Astrocyte of the cerebellum (primary cell): ENCODE measurements around the gene TNFRSF4.
A peak's percentile ranks its signal among the peaks of the same experiment; 100 is the strongest.

ENCODE experiments used
- DNase-seq: peaks from one replicate; pipeline ENCODE4 v3.0.0-alpha.2; 2011; ENCODE audit warnings: low read depth
- H3K4me3 ChIP-seq: 2 replicates; pipeline ENCODE4 v1.5.1; 2011; ENCODE audit warnings: mild to moderate bottlenecking, low read depth, low read length, moderate library complexity
- in situ Hi-C: cut with HindIII; loops from 2 replicates; pipeline ENCODE4 v1.10.0; 2017; ENCODE audit warnings: low sequenced_read_pairs
- TF ChIP-seq, protein P1 (sequence below): IDR thresholded peaks from 2 replicates; pipeline ENCODE4 v1.5.1; 2012; ENCODE audit warnings: low read length, low read depth, moderate library complexity, mild to moderate bottlenecking; ENCODE audit errors: missing control alignments

TNFRSF4 gene

DNA sequence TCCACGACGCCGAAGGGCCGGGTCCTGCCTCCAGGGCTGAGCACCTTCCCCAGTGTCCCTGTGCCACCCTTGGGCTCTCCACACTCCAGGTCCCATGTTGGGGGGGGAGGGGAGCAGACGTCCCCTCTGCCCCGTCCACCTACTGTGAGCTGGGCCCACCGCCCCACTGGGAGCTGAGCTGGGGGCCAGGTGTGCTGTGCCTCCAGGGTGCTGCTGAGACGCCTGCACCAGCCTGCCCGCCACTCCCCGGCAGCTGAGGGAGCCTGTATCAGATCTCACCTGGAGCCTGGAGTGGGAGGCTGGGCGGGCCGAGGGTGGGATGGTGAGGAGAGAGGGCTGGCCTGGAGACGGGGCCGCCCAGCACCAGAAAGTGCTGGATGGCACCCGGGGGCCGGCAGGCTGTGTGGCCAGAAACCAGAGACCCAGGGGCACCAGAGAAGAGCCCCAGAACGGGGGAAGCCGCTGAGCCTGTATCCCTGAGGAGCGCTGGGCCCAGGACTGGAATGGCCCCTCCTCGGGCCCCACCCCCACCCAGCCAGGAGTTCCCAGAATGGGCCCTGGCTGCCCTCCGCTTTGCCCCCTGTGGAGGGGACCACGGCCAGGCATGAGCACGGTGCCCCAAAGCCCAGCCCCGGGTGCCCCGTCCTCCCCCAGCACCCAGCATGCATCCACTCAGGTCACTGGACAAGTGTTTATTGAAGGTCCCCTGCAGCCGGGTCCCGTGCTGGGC is 11.0 kb downstream of the TNFRSF4 start:
- H3K4me3 ChIP-seq, result no peak overlapping the region
- TF ChIP-seq, protein P1, sequence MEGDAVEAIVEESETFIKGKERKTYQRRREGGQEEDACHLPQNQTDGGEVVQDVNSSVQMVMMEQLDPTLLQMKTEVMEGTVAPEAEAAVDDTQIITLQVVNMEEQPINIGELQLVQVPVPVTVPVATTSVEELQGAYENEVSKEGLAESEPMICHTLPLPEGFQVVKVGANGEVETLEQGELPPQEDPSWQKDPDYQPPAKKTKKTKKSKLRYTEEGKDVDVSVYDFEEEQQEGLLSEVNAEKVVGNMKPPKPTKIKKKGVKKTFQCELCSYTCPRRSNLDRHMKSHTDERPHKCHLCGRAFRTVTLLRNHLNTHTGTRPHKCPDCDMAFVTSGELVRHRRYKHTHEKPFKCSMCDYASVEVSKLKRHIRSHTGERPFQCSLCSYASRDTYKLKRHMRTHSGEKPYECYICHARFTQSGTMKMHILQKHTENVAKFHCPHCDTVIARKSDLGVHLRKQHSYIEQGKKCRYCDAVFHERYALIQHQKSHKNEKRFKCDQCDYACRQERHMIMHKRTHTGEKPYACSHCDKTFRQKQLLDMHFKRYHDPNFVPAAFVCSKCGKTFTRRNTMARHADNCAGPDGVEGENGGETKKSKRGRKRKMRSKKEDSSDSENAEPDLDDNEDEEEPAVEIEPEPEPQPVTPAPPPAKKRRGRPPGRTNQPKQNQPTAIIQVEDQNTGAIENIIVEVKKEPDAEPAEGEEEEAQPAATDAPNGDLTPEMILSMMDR, result no peak
- in situ Hi-C loops, result no loop called here
- DNase-seq, result no peak

DNA sequence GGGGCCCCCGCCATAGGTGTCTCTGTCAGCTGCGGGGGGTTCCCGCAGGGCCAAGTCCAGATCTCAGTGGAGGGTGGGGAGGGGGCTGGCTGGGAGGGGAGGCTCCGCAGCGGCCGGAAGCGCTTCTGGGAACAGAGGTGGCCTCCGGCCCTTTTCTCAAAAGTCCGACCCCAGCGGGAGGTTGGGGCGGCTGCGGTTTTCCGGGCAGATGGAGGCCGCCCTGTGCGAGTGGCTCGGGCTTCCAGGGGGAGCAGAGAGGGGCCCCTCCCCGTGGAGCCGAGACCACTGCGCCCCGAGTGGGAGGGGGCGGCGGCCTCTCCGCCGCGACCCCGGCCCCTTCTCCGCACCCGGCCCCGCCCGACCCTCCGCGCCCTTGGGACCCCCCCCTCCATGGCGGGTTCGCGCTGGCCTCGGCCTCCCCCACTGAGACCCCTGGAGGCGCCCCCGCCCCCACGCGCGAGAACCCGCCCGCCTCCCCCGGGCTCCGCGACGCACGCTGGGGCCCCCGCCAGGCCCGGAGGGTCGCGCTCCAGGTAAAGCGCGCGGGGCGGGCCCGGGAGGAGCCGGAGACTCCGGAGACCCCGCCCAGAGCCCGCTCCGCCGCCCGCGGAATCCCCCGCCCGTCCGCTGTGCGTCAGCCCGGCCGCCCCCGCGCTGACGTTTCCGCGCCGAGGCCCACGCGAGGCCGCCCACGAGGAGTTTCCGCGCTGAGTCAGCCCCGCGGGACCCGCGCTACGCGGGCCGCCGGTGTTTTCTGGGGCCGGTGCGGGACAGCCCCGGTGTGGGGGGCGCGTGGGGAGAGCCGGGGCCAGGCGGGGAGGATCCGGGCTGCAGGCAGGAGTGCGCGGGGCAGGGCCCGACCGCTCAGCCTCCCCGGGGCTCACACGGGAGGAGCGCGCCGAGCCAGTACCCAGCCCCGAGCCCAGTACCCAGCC is 12.8 kb downstream of the TNFRSF4 start:
- in situ Hi-C loops, result no loop called here
- no peak for DNase-seq
- TF ChIP-seq, protein P1, result no peak
- H3K4me3 ChIP-seq, result peak overlapping the region; percentile 33

DNA sequence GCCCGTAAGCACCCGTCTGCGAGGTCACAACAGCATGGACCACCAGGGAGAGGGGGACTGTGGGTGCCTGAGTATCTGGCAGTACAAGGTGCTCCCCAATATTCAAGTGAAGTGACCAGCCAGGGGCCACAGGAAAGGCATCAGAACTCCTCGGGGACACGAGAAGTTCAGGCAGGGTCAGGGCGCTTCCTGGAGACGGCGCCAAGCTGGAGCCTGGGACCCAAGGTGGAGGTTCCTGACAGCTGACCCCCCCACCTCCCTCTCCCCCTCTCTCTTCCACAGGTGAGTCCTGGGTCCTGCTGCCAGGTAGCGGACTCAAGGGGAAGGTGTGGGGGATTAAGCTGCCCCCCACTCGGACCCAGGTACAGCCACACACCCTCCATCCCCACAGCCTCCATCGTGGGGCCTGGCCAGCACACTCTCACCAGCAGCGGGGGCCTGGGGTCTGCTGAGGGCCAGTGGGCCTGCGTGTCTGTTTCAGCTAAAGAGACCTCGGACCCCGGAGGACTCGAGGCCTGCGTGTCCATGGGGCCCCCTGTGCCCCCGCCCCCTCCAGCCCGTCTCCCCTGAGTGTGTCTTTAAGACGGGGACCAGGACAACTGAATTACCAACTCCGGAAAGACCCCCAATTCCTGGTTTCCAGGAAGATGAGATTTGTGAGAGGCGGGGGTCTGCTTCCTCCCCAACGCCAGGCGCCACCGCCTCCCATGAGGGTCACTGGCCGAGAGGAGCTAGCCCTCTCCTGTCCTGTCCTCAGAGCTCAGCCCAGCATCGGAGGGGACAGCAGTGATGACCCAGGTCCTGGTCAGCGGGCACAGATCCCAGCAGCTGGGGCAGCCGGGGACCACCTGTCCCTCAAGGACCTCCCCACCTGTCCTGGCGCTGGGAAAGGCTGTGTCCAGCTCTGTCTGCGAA is 13.7 kb downstream of the TNFRSF4 start:
- no peak for DNase-seq
- H3K4me3 ChIP-seq, result peak overlapping the region; percentile 33
- TF ChIP-seq, protein P1, result no peak
- in situ Hi-C loops, result no loop called here

DNA sequence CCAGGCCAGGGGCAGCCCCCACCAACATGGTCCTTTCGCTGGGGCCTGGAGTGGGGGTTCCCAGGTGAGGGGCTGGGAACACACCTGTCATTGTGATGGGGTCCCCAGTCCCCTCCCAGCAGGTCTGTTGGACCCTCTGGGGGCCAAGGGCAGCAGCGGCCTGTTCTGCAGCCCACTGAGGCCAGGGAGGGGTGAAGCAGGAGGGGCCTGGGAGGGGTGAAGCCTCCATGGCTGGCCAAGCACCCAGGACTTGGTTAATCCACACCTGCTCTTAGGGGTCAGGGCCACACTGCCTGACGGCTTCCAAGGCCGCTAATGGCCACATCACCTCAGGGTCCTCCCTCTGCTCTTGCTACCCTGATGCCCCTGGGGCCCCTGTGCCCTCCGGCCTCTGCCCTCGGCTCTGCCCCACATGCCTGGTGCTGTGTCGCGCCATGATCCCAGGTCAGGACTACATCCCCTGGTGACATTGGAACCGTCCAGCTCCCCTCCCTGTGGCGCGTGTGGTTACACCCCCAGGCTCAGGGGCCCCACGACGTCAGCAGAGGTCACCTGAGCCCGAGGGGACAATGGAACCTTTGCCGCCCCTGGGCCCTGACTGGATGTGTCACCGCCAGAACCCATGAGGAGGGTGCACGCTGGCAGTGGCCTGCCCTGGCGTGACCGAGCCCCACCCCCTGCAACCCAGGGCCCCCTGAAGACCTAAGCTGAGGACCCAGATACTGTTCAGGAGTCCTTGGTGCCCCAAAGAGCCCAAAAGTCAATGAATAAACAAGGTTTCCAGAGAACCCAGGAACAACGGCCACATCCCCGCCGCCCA is 14.6 kb downstream of the TNFRSF4 start:
- H3K4me3 ChIP-seq, result no peak overlapping the region
- in situ Hi-C loops, result no loop called here
- DNase-seq, result no peak
- TF ChIP-seq, protein P1, result no peak

DNA sequence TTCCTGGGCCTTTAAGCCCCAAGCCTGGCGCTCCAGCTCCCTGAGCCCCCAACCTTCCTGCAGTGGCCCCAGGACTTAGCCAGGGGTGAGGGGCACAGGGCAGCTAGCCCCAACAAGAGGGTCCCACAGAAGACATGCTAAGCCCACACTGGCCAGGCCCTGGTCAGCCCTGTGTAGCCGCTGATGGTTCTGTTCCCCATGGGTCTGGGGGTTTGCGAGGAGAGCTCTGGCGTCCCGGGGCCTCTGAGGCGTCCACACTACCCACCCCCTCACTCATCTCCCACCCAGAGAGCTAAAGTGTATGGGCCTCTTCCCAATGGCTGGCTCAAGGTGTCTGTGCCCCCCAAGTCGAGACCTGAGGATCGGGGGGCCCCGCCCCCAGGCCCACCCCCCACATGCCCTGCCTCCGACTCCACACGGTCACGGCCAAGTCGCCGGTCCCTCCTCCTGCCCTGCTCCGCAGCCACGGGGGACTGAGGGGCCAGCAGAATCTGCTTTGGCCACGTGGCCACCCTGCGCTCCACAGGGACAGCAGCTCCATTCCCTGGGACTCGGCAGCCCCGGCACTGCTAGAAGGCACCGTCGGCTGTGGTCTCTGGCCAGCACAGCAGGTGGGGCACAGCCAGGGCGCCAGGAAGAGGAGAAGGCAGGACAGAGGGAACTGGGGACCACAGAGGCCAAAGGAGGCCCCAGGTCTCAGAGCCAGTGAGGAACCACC is 15.4 kb downstream of the TNFRSF4 start:
- no peak for DNase-seq
- TF ChIP-seq, protein P1, result no peak
- H3K4me3 ChIP-seq, result no peak overlapping the region
- in situ Hi-C loops, result no loop called here
